Activated CD4-positive, alpha-beta T cell treated with anti-CD3 and anti-CD28 coated beads, Interleukin-2, amount 10 ng/mL, durations not matched to agents 24 days and 14 days (primary cell): ENCODE data around the gene EHD4. TPM values are rescaled to one million over a fixed set of nuclear protein-coding genes. Genes with fewer than 3 reads are reported as not detected.

ENCODE experiments used
- DNase-seq: peaks from one replicate; pipeline ENCODE4 v3.0.0; 2022
- H3K27ac Mint-ChIP-seq: one replicate; pipeline ENCODE4 v1.8.0; 2022; ENCODE audit warnings: mild to moderate bottlenecking, mixed read lengths
- H3K27me3 Mint-ChIP-seq: one replicate; pipeline ENCODE4 v1.8.0; 2022; ENCODE audit warnings: mixed read lengths
- H3K36me3 Mint-ChIP-seq: one replicate; pipeline ENCODE4 v1.8.0; 2022; ENCODE audit warnings: low read depth, mild to moderate bottlenecking, mixed read lengths
- H3K4me1 Mint-ChIP-seq: one replicate; pipeline ENCODE4 v1.8.0; 2021; ENCODE audit warnings: mixed read lengths
- H3K4me3 Mint-ChIP-seq: one replicate; pipeline ENCODE4 v1.8.0; 2022; ENCODE audit warnings: mild to moderate bottlenecking, moderate library complexity, mixed read lengths
- H3K9me3 Mint-ChIP-seq: one replicate; pipeline ENCODE4 v1.8.0; 2021; ENCODE audit warnings: mixed read lengths
- intact Hi-C: fragments of 100-400 bp; cut with micrococcal nuclease; formaldehyde crosslinking; loops from one replicate; pipeline ENCODE4 v1.15.1; 2023
- total RNA-seq: library from RNA; stranded (reverse); gene quantifications from 2 replicates; pipeline ENCODE4 v1.2.3, GENCODE V29; 2022

Gene EHD4
- total RNA-seq, 1 donor from 2014 or later = 28.4 TPM

GRCh38 chr15:41888662-41889253 is 83.6 kb downstream of the EHD4 start:
- peak overlapping the region; percentile 65 for H3K27ac Mint-ChIP-seq

GRCh38 chr15:41887893-41888292 is 84.5 kb downstream of the EHD4 start:
- Mint-ChIP-seq H3K36me3 (no peaks in the 10 kb centered on the region), H3K4me3 (no peak overlapping the region), H3K27me3 (no peaks in the 10 kb centered on the region), H3K27ac (no peak overlapping the region), H3K4me1 (peaks cover 11% of the 10 kb centered on the region), H3K9me3 (no peaks in the 10 kb centered on the region)
- intact Hi-C loops = no loop called here
- DNase-seq = no peak

More at GRCh38 chr15:41888662-41889253, 83.6 kb downstream of the EHD4 start:
- Mint-ChIP-seq H3K27me3 (no peaks in the 10 kb centered on the region), H3K4me1 (peaks cover 13% of the 10 kb centered on the region), H3K36me3 (no peaks in the 10 kb centered on the region), H3K9me3 (no peaks in the 10 kb centered on the region), H3K4me3 (no peak overlapping the region)
- intact Hi-C loops = no loop called here
- no peak for DNase-seq

GRCh38 chr15:41887161-41887560 is 85.2 kb downstream of the EHD4 start:
- Mint-ChIP-seq H3K27ac (no peak overlapping the region), H3K36me3 (no peaks in the 10 kb centered on the region), H3K4me3 (no peak overlapping the region), H3K9me3 (no peaks in the 10 kb centered on the region), H3K27me3 (peaks cover 3% of the 10 kb centered on the region), H3K4me1 (peaks cover 11% of the 10 kb centered on the region)
- intact Hi-C loops = no loop called here
- no peak for DNase-seq

- Mint-ChIP-seq H3K4me3 (no peak overlapping the region), H3K27ac (no peak overlapping the region), H3K36me3 (no peaks in the 10 kb centered on the region), H3K27me3 (peaks cover 3% of the 10 kb centered on the region), H3K9me3 (no peaks in the 10 kb centered on the region), H3K4me1 (peaks cover 11% of the 10 kb centered on the region)
- no peak for DNase-seq
- intact Hi-C loops = no loop called here
Observed at GRCh38 chr15:41886741-41887140, 85.6 kb downstream of the EHD4 start.

DNA sequence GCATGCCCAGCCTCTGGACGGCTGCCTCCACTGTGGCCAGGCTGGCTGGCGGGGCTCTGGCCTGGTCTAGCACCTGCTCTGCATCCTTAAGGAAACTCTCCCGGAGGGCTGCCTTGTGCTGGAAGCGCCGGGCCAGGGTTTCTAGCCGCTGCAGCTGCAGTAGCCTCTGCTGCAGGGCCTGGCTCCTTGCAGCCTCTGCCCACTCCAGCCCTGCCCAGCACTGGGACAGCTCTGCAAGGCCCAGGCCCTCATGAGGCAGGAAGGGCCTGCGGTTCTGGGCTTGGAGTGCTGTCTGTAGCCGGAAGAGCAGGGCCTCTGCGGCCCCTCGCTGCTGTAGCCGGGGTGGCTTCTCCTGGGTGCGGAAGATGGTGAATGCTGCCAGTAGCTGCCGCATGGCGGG is 86.5 kb downstream of the EHD4 start:
- H3K27ac Mint-ChIP-seq = no peak overlapping the region
- no peaks in the 10 kb centered on the region for H3K9me3 Mint-ChIP-seq
- H3K27me3 Mint-ChIP-seq = peaks cover 11% of the 10 kb centered on the region
- peaks cover 3% of the 10 kb centered on the region for H3K36me3 Mint-ChIP-seq
- H3K4me3 Mint-ChIP-seq = no peak overlapping the region
- intact Hi-C loops = no loop called here
- H3K4me1 Mint-ChIP-seq = peaks cover 14% of the 10 kb centered on the region
- DNase-seq = no peak

- Mint-ChIP-seq H3K27ac (no peak overlapping the region), H3K4me3 (no peak overlapping the region), H3K9me3 (no peaks in the 10 kb centered on the region), H3K27me3 (peaks cover 15% of the 10 kb centered on the region), H3K36me3 (peaks cover 3% of the 10 kb centered on the region), H3K4me1 (peaks cover 14% of the 10 kb centered on the region)
- intact Hi-C loops = no loop called here
- DNase-seq = no peak
Observed at GRCh38 chr15:41885321-41885720, 87.0 kb downstream of the EHD4 start.

- no peak overlapping the region for H3K27ac Mint-ChIP-seq
- H3K36me3 Mint-ChIP-seq = peaks cover 3% of the 10 kb centered on the region
- no peak overlapping the region for H3K4me3 Mint-ChIP-seq
- no peak for DNase-seq
- H3K9me3 Mint-ChIP-seq = no peaks in the 10 kb centered on the region
- H3K27me3 Mint-ChIP-seq = peaks cover 15% of the 10 kb centered on the region
- peaks cover 14% of the 10 kb centered on the region for H3K4me1 Mint-ChIP-seq
- intact Hi-C loops = no loop called here
Observed at GRCh38 chr15:41884458-41884857, 87.9 kb downstream of the EHD4 start.

DNA sequence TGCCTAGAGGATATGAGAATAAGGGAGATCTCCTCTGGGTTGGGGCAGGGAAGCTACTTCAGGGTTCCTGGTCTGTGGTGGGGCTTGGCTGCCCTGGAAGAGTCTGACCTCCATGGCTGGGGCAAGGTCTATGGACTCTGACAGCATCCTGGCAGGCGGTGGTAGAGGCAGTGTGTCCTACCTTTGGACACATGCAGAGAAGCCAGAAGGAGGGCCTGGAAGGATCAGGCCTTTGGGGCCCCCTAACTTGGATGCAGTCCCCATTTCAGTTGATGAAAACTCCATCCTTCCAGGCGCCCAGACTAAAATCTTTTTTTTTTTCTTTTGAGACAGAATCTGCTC is 88.9 kb downstream of the EHD4 start:
- H3K27me3 Mint-ChIP-seq = peaks cover 15% of the 10 kb centered on the region

GRCh38 chr15:41882689-41883483 is 89.5 kb downstream of the EHD4 start:
- no peak for DNase-seq
- H3K9me3 Mint-ChIP-seq = no peaks in the 10 kb centered on the region
- peaks cover 15% of the 10 kb centered on the region for H3K27me3 Mint-ChIP-seq
- peaks cover 3% of the 10 kb centered on the region for H3K36me3 Mint-ChIP-seq
- no peak overlapping the region for H3K4me3 Mint-ChIP-seq
- no peak overlapping the region for H3K27ac Mint-ChIP-seq
- peaks cover 6% of the 10 kb centered on the region for H3K4me1 Mint-ChIP-seq
- intact Hi-C loops = no loop called here

More for the DNA sequence above, 88.9 kb downstream of the EHD4 start:
- Mint-ChIP-seq H3K9me3 (no peaks in the 10 kb centered on the region), H3K27ac (no peak overlapping the region), H3K4me1 (peaks cover 10% of the 10 kb centered on the region), H3K36me3 (peaks cover 3% of the 10 kb centered on the region), H3K4me3 (no peak overlapping the region)
- no peak for DNase-seq
- intact Hi-C loops = no loop called here

GRCh38 chr15:41881920-41882688 is 90.3 kb downstream of the EHD4 start:
- intact Hi-C loops = no loop called here
- no peak overlapping the region for H3K4me3 Mint-ChIP-seq
- peaks cover 3% of the 10 kb centered on the region for H3K36me3 Mint-ChIP-seq
- peaks cover 6% of the 10 kb centered on the region for H3K4me1 Mint-ChIP-seq
- H3K27me3 Mint-ChIP-seq = peaks cover 15% of the 10 kb centered on the region
- no peak overlapping the region for H3K27ac Mint-ChIP-seq
- H3K9me3 Mint-ChIP-seq = no peaks in the 10 kb centered on the region
- DNase-seq = peak; percentile 61

DNA sequence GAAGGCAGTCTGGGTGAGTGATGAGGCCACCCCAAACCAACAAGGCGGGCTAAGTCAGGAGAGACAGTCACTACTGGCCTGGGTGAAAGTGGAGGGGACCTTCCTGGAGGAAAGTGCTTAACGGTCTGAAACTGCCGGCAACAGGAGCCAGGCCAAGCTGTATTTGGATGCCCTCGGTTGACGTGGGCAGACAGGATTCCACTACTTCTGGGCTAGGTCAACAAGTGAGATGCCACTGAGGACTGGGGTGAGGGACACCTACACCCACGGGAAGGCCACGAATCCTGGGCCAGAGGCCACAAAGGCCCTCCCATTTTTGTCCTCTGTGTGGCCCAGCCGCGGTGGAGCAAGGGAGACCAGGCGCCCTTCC is 90.8 kb downstream of the EHD4 start:
- no peak for DNase-seq
- no peaks in the 10 kb centered on the region for H3K9me3 Mint-ChIP-seq
- peaks cover 6% of the 10 kb centered on the region for H3K4me1 Mint-ChIP-seq
- peaks cover 15% of the 10 kb centered on the region for H3K27me3 Mint-ChIP-seq
- H3K4me3 Mint-ChIP-seq = peak overlapping the region; percentile 26
- H3K27ac Mint-ChIP-seq = no peak overlapping the region
- intact Hi-C loops = no loop called here
- H3K36me3 Mint-ChIP-seq = peaks cover 3% of the 10 kb centered on the region

GRCh38 chr15:41881086-41881485 is 91.3 kb downstream of the EHD4 start:
- peaks cover 15% of the 10 kb centered on the region for H3K27me3 Mint-ChIP-seq
- peak overlapping the region; percentile 26 for H3K4me3 Mint-ChIP-seq

DNA sequence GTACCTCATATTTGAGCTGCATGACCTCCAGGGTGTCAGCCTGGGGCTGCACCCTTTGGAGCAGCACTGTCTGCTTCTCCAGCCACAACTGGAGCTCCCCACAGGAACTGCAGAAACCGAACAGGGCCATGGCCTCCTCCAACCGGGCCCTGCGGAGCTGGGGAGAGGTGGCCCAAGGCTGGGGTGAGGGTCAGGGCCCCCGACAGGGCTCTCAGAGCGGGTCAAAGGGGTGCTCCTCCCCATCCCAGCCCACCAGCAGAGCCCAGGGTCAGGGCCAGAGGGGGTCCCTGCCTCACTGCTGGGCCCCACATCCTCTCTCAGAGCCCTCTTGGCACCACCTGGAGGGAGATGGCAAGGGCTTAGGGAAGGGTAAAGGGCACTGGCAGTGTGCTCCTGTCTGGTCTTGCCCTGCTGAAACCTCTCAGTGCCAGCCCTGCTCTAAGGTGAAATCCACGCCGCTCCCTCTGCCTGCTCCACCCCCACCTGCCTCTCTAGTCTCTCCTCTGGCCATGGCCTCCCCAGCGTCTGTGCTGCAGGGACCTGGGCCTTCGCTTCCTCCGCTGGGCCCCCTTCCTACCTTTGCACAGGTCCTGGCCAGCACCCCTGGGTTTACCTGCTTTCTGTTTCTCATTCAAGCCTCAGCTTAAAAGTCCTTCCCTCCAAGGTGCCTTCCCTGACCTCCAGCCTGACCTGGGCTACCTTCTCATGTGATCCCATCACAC is 92.0 kb downstream of the EHD4 start:
- peaks cover 15% of the 10 kb centered on the region for H3K27me3 Mint-ChIP-seq
- no peak overlapping the region for H3K4me3 Mint-ChIP-seq
- intact Hi-C loops = no loop called here
- H3K27ac Mint-ChIP-seq = no peak overlapping the region
- DNase-seq = no peak
- peaks cover 4% of the 10 kb centered on the region for H3K4me1 Mint-ChIP-seq
- H3K9me3 Mint-ChIP-seq = no peaks in the 10 kb centered on the region
- H3K36me3 Mint-ChIP-seq = peaks cover 3% of the 10 kb centered on the region

More at GRCh38 chr15:41881086-41881485, 91.3 kb downstream of the EHD4 start:
- H3K27ac Mint-ChIP-seq = no peak overlapping the region
- no peaks in the 10 kb centered on the region for H3K9me3 Mint-ChIP-seq
- peaks cover 3% of the 10 kb centered on the region for H3K36me3 Mint-ChIP-seq
- intact Hi-C loops = no loop called here
- no peak for DNase-seq
- H3K4me1 Mint-ChIP-seq = peaks cover 6% of the 10 kb centered on the region
